ENCODE results near the gene FLNA. TPM values are rescaled to one million over a fixed set of nuclear protein-coding genes. Genes with fewer than 3 reads are reported as not detected.

Gene FLNA
- total RNA-seq, 2 donors from 2014 or later = 1,074 to 1,251 TPM

DNA sequence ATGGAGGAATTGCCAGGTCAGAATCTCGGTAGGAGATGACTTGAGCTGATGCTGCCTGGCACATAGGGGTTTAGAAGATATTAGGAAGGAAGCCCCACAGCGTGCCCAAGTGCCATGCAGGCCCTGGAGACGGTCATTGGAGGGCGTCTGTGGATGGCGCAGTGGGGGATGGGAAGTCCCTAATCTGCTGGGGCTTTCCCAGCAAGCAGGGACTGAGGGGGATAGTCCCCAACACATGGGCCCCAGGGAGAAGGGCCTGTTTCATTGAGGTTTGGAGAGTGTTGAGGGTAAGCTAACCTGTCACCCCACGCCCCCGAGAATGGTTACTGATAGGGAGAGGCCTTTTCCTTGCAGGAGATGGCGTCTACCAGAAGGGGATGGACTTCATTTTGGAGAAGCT is 44.8 kb upstream of the FLNA start:
- no peak overlapping the region for H3K27ac Mint-ChIP-seq
- no peaks in the 10 kb centered on the region for H3K27me3 ChIP-seq (ENCODE audit: control insufficient read depth, insufficient read depth, low read length, poor library complexity, severe bottlenecking)
- WGBS, 2 experiments (ENCODE audit: insufficient coverage in 1 of 2, insufficient read length in 1 of 2) = 94% methylated on average over 8 of the region's 8 CpGs; no CpG with 5 or more reads in 1 of the 2 experiments
- no peaks in the 10 kb centered on the region for H3K4me1 Mint-ChIP-seq
- no peaks in the 10 kb centered on the region for H3K36me3 ChIP-seq (ENCODE audit: control insufficient read depth, insufficient read depth, low read length)
- H3K9ac ChIP-seq (ENCODE audit: extremely low read depth, low read length, poor library complexity, severe bottlenecking) = no peak overlapping the region
- H3K27ac ChIP-seq (ENCODE audit: low read depth, low read length) = no peak overlapping the region
- H3K27me3 Mint-ChIP-seq (ENCODE audit: insufficient read depth) = no peaks in the 10 kb centered on the region
- no peaks in the 10 kb centered on the region for H3K9me3 ChIP-seq (ENCODE audit: control insufficient read depth, low read length)
- no peak overlapping the region for H3K4me3 ChIP-seq (ENCODE audit: low read length)
- no peak for TF ChIP-seq CTCF (conservative IDR thresholded peaks at IDR 0.05)
- no peaks in the 10 kb centered on the region for H3K4me1 ChIP-seq (ENCODE audit: control insufficient read depth, insufficient read depth, low read length)
- H3K9me3 Mint-ChIP-seq = peaks cover 55% of the 10 kb centered on the region
- H3K4me3 Mint-ChIP-seq = no peak overlapping the region
- H3K36me3 Mint-ChIP-seq (ENCODE audit: low read depth) = peaks cover 5% of the 10 kb centered on the region
- DNase-seq = no peak

DNA sequence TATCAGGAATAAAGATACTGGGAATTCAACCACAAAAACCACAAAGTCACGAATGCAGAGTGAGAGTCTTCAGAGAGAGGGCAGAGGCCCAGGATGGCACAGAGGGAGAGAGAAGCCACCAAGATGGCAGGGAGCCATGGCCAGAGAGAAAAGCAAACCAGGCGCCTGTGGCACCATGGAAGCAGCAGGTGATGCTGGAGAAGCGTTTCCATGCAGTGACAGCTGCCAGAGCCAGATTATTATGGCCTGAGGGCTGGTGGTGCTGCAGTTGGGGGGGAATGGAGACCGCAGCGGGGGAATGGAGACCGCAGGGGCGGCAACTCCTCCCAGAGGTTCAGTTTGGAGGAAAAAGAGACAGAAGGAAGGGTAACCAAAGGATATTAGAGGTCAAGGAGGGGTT is 42.7 kb upstream of the FLNA start:
- no peak overlapping the region for H3K9ac ChIP-seq (ENCODE audit: extremely low read depth, low read length, poor library complexity, severe bottlenecking)
- DNase-seq = no peak
- H3K36me3 ChIP-seq (ENCODE audit: control insufficient read depth, insufficient read depth, low read length) = no peaks in the 10 kb centered on the region
- H3K9me3 ChIP-seq (ENCODE audit: control insufficient read depth, low read length) = no peaks in the 10 kb centered on the region
- no peak overlapping the region for H3K27ac ChIP-seq (ENCODE audit: low read depth, low read length)
- 94 to 95% methylated on average over 2 to 7 of the region's 7 CpGs for WGBS, 2 experiments (ENCODE audit: insufficient coverage in 1 of 2, insufficient read length in 1 of 2)
- no peaks in the 10 kb centered on the region for H3K27me3 Mint-ChIP-seq (ENCODE audit: insufficient read depth)
- H3K9me3 Mint-ChIP-seq = peaks cover 63% of the 10 kb centered on the region
- no peaks in the 10 kb centered on the region for H3K27me3 ChIP-seq (ENCODE audit: control insufficient read depth, insufficient read depth, low read length, poor library complexity, severe bottlenecking)
- peaks cover 5% of the 10 kb centered on the region for H3K36me3 Mint-ChIP-seq (ENCODE audit: low read depth)
- no peak overlapping the region for H3K4me3 ChIP-seq (ENCODE audit: low read length)
- no peak overlapping the region for H3K4me3 Mint-ChIP-seq
- no peaks in the 10 kb centered on the region for H3K4me1 ChIP-seq (ENCODE audit: control insufficient read depth, insufficient read depth, low read length)
- no peak overlapping the region for H3K27ac Mint-ChIP-seq
- no peaks in the 10 kb centered on the region for H3K4me1 Mint-ChIP-seq
- no peak for TF ChIP-seq CTCF (conservative IDR thresholded peaks at IDR 0.05)

DNA sequence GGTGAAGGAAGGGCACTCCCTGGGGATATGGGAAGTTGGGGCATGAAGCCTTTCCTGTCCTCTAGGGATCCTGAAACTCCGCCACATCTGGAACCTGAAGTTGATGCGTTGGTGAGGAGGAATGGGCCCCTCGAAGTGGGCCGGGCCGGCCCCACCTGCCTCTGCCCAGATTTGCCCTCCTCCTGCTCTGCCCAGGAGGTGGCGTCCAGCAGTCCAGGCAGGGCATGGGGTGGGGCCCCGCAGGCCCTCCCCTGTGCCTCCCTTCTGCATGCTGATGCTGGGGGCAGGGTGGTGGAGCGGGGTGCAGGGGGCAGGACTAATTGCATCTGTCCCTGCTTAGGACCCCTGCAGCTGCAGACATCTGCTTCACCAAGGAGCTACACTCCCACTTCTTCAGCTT is 38.7 kb upstream of the FLNA start:
- peaks cover 5% of the 10 kb centered on the region for H3K4me1 Mint-ChIP-seq
- H3K27ac Mint-ChIP-seq = no peak overlapping the region
- H3K27me3 Mint-ChIP-seq (ENCODE audit: insufficient read depth) = peaks cover 1% of the 10 kb centered on the region
- peaks cover 53% of the 10 kb centered on the region for H3K9me3 Mint-ChIP-seq
- no peak overlapping the region for H3K4me3 ChIP-seq (ENCODE audit: low read length)
- peaks cover 3% of the 10 kb centered on the region for H3K36me3 Mint-ChIP-seq (ENCODE audit: low read depth)
- no peaks in the 10 kb centered on the region for H3K27me3 ChIP-seq (ENCODE audit: control insufficient read depth, insufficient read depth, low read length, poor library complexity, severe bottlenecking)
- H3K36me3 ChIP-seq (ENCODE audit: control insufficient read depth, insufficient read depth, low read length) = no peaks in the 10 kb centered on the region
- H3K9me3 ChIP-seq (ENCODE audit: control insufficient read depth, low read length) = no peaks in the 10 kb centered on the region
- TF ChIP-seq CTCF (conservative IDR thresholded peaks at IDR 0.05) = no peak
- no peak overlapping the region for H3K9ac ChIP-seq (ENCODE audit: extremely low read depth, low read length, poor library complexity, severe bottlenecking)
- no peak overlapping the region for H3K27ac ChIP-seq (ENCODE audit: low read depth, low read length)
- 90% methylated on average over 7 of the region's 8 CpGs; no CpG with 5 or more reads in 1 of the 2 experiments for WGBS, 2 experiments (ENCODE audit: insufficient coverage in 1 of 2, insufficient read length in 1 of 2)
- no peak overlapping the region for H3K4me3 Mint-ChIP-seq
- H3K4me1 ChIP-seq (ENCODE audit: control insufficient read depth, insufficient read depth, low read length) = no peaks in the 10 kb centered on the region
- no peak for DNase-seq
